Putamen (tissue), 1 donor: ENCODE results near the gene IRGQ.
A peak's percentile ranks its signal among the peaks of the same experiment; 100 is the strongest.

Experiments
- DNase-seq: peaks from one replicate; pipeline ENCODE4 v3.0.0-alpha.2; 2016; ENCODE audit warnings: low spot score

Gene IRGQ

DNA sequence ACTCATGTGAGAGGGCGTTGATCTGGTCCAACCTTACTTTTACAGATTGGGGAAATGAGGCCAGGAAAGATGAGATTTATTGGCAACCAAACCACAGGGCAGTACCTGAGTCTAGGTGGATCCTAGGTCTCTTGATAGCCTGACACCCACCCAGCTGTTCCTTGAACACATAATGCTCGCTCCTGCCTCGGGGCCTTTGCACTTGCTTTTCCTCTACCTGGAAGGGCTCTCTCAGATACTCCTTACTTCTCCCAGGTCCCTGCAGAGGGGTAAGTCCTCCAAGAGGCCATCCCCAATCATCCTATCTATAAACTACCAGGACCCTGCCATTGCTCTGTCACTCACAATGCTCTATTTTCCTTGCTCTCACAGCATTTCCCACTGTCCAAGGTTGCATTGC, 55.6 kb downstream of the IRGQ start:
- DNase-seq = no peak

DNA sequence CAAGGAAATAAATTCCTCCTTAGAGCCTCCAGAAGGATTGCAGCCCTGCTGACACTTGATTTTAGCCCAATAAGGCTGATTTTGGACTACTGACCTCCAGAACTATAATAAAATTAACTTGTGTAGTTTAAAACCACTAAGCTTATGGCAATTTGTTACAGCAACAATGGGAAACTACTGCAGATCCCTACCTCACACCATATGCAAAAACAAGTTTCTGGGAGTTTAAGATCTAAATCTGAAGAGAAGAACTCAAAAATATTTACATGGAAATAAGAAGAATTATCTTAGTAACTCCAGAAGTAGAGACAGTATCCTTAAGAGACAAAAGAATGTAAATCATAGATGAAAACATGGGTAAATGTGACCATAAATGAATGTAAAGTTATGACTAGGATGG, 57.0 kb downstream of the IRGQ start:
- DNase-seq = no peak

DNA sequence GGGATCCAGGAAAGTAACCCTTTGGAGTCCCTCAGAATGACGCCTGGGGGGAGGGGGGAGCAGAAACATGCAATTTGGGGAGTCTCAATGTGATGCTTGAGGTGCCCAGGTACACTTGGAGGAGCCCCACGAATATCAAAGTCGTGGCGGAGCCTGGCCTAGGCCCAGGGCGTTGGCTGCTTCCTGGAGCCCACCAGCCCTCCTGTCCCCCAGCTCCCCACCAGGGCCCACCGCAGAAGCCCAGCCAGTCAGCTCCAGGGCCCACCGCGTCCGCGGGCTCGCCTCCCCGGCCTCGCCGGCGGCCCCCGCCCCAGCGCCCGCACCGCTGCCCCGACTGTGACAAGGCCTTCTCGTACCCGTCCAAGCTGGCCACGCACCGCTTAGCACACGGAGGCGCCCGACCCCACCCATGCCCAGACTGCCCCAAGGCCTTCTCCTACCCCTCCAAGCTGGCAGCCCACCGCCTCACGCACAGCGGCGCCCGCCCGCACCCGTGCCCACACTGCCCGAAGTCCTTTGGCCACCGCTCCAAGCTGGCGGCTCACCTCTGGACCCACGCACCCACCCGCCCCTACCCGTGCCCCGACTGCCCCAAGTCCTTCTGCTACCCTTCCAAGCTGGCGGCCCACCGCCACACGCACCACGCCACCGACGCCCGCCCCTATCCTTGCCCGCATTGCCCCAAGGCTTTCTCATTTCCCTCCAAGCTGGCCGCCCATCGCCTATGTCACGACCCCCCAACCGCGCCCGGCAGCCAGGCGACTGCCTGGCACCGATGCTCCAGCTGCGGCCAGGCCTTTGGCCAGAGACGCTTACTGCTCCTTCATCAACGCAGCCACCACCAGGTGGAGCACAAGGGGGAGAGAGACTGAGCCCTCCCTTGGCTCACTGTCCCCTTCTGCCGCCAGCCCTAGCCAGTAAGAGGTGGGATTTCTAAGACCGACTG, 60.8 kb downstream of the IRGQ start:
- DNase-seq = peak; percentile 44
